ENCODE results near the gene USP30.
A peak's percentile ranks its signal among the peaks of the same experiment; 100 is the strongest.

GRCh38 chr12:109134186-109134917 is 82.0 kb downstream of the USP30 start:
- TF ChIP-seq CTCF (IDR thresholded peaks at IDR 0.05) (peak in 2 of 3 donors; percentile 23 to 44), POLR2A (IDR thresholded peaks at IDR 0.05) (no peak), POLR2AphosphoS5 (IDR thresholded peaks at IDR 0.05) (peak in 2 of 3 donors; percentile 34 to 67)

All from breast epithelium (tissue), 3 donors.